GM23338 (cell line): ENCODE results near the gene ZNF28. TPM values are rescaled to one million over a fixed set of nuclear protein-coding genes. Genes with fewer than 3 reads are reported as not detected.

ENCODE experiments used
- ATAC-seq: fragments of 200-7000 bp; cut with Tn5 transposase; 3 replicates; pipeline ENCODE4 v1.9.1; 2020
- DNase-seq: peaks from one replicate; pipeline ENCODE4 v3.0.0-alpha.2; 2015; ENCODE audit warnings: low spot score
- H2AFZ ChIP-seq: fragments of 200-600 bp; sonication (generic); 2 replicates; pipeline ENCODE4 v1.8.0; 2016; ENCODE audit warnings: antibody characterized with exemption, mild to moderate bottlenecking, moderate library complexity
- H3F3A ChIP-seq: fragments of 200-600 bp; sonication (generic); replicated peaks from 2 replicates; pipeline ENCODE4 v1.8.0; 2017; ENCODE audit warnings: antibody characterized with exemption, mixed run types, low read depth
- H3K27ac ChIP-seq: fragments of 200-600 bp; sonication (generic); 2 replicates; pipeline ENCODE4 v1.6.1; 2016; ENCODE audit warnings: low read depth
- H3K27me3 ChIP-seq: fragments of 200-600 bp; sonication (generic); 2 replicates; pipeline ENCODE4 v1.8.0; 2016; ENCODE audit warnings: mild to moderate bottlenecking, mixed run types, moderate library complexity; ENCODE audit not compliant: insufficient read depth
- H3K36me3 ChIP-seq: fragments of 200-600 bp; sonication (generic); 2 replicates; pipeline ENCODE4 v1.8.0; 2016; ENCODE audit warnings: mild to moderate bottlenecking; ENCODE audit not compliant: insufficient read depth
- H3K4me1 ChIP-seq: fragments of 200-600 bp; sonication (generic); 2 replicates; pipeline ENCODE4 v1.8.0; 2016; ENCODE audit warnings: mild to moderate bottlenecking, moderate library complexity; ENCODE audit not compliant: insufficient read depth
- H3K4me2 ChIP-seq: fragments of 200-600 bp; sonication (generic); 2 replicates; pipeline ENCODE4 v1.7.1; 2017; ENCODE audit warnings: mixed run types
- H3K4me3 ChIP-seq: fragments of 200-600 bp; sonication (generic); 2 replicates; pipeline ENCODE4 v1.6.1; 2016; ENCODE audit warnings: mixed run types
- H3K79me2 ChIP-seq: fragments of 200-600 bp; sonication (generic); replicated peaks from 2 replicates; pipeline ENCODE4 v1.8.0; 2017; ENCODE audit warnings: mild to moderate bottlenecking; ENCODE audit not compliant: insufficient read depth
- H3K9me2 ChIP-seq: fragments of 200-600 bp; sonication (generic); 2 replicates; pipeline ENCODE4 v1.8.0; 2017; ENCODE audit not compliant: insufficient read depth
- H4K20me1 ChIP-seq: fragments of 200-600 bp; sonication (generic); replicated peaks from 2 replicates; pipeline ENCODE4 v1.8.0; 2017; ENCODE audit warnings: mild to moderate bottlenecking; ENCODE audit not compliant: insufficient read depth
- H3K27ac Mint-ChIP-seq: 2 replicates; pipeline ENCODE4 v1.8.0; 2020; ENCODE audit warnings: inconsistent platforms, mild to moderate bottlenecking, moderate library complexity, mixed read lengths
- H3K27me3 Mint-ChIP-seq: 3 replicates; pipeline ENCODE4 v1.8.0; 2022; ENCODE audit warnings: low read depth, mild to moderate bottlenecking, moderate library complexity, mixed read lengths, inconsistent platforms; ENCODE audit not compliant: insufficient read depth, poor library complexity
- H3K36me3 Mint-ChIP-seq: 3 replicates; pipeline ENCODE4 v1.8.0; 2021; ENCODE audit warnings: low read depth, mild to moderate bottlenecking, inconsistent platforms, moderate library complexity, mixed read lengths
- H3K4me1 Mint-ChIP-seq: 3 replicates; pipeline ENCODE4 v1.8.0; 2020; ENCODE audit warnings: mild to moderate bottlenecking, inconsistent platforms, mixed read lengths
- H3K4me3 Mint-ChIP-seq: 3 replicates; pipeline ENCODE4 v1.8.0; 2021; ENCODE audit warnings: moderate library complexity, mild to moderate bottlenecking, inconsistent platforms, mixed read lengths
- H3K9me3 Mint-ChIP-seq: 3 replicates; pipeline ENCODE4 v1.8.0; 2020; ENCODE audit warnings: moderate library complexity, mild to moderate bottlenecking, inconsistent platforms, mixed read lengths
- CREB1 ChIP-seq: fragments of 250-450 bp; sonication (Bioruptor Pico); IDR thresholded peaks from 2 replicates; pipeline ENCODE4 v1.5.0; 2020; ENCODE audit warnings: low read depth, mild to moderate bottlenecking, moderate library complexity
- CTCF ChIP-seq, 2 experiments: fragments of 200-600 bp in 1 of 2; sonication (generic) in 1 of 2; conservative IDR thresholded peaks; 2 replicates each; pipeline versions ENCODE4 v1.5.1 to v1.6.1; 2016 to 2017; ENCODE audit warnings: antibody characterized with exemption in 2 of 2, low read depth in 2 of 2, mild to moderate bottlenecking in 2 of 2, moderate library complexity in 1 of 2
- ETS1 ChIP-seq: IDR thresholded peaks from 2 replicates; pipeline ENCODE4 v1.6.1; 2016; ENCODE audit warnings: antibody characterized with exemption
- EZH2 ChIP-seq: fragments of 200-600 bp; sonication (generic); IDR thresholded peaks from one replicate; pipeline ENCODE4 v1.8.0; 2017; ENCODE audit warnings: antibody characterized with exemption, mild to moderate bottlenecking, low read depth; ENCODE audit not compliant: unreplicated experiment
- EZH2phosphoT487 ChIP-seq: fragments of 200-600 bp; sonication (generic); IDR thresholded peaks from one replicate; pipeline ENCODE4 v1.8.1; 2018; ENCODE audit warnings: antibody characterized with exemption; ENCODE audit not compliant: unreplicated experiment
- JUNB ChIP-seq: IDR thresholded peaks from one replicate; pipeline ENCODE4 v1.6.1; 2016; ENCODE audit warnings: antibody characterized with exemption; ENCODE audit not compliant: unreplicated experiment
- NANOG ChIP-seq: IDR thresholded peaks from 2 replicates; pipeline ENCODE4 v1.6.1; 2016; ENCODE audit warnings: antibody characterized with exemption, borderline replicate concordance
- POLR2AphosphoS5 ChIP-seq: IDR thresholded peaks from 2 replicates; pipeline ENCODE4 v1.6.1; 2016; ENCODE audit warnings: antibody characterized with exemption, low read depth
- REST ChIP-seq: IDR thresholded peaks from one replicate; pipeline ENCODE4 v1.6.1; 2018; ENCODE audit warnings: antibody characterized with exemption; ENCODE audit not compliant: unreplicated experiment
- STAT1 ChIP-seq: IDR thresholded peaks from one replicate; pipeline ENCODE4 v1.6.1; 2016; ENCODE audit warnings: antibody characterized with exemption; ENCODE audit not compliant: unreplicated experiment
- ZNF114 ChIP-seq: fragments of 250-450 bp; sonication (Bioruptor Pico); IDR thresholded peaks from 2 replicates; pipeline ENCODE4 v1.5.0; 2020; ENCODE audit warnings: mild to moderate bottlenecking, moderate library complexity
- ZNF331 ChIP-seq: fragments of 250-450 bp; sonication (Bioruptor Pico); IDR thresholded peaks from 2 replicates; pipeline ENCODE4 v1.5.0; 2020; ENCODE audit warnings: low read depth, mild to moderate bottlenecking, moderate library complexity
- ZNF462 ChIP-seq: fragments of 250-450 bp; sonication (Bioruptor Pico); IDR thresholded peaks from 2 replicates; pipeline ENCODE4 v1.5.0; 2020; ENCODE audit warnings: mild to moderate bottlenecking, moderate library complexity
- polyA plus RNA-seq: library from polyadenylated mRNA; unstranded; fragments of >200 nt; fragmentation: Nextera tagmentation; extraction: Ambion mirVana; gene quantifications from 2 replicates; pipeline ENCODE4 v1.2.1, GENCODE V29; 2016
- total RNA-seq: library from RNA; depleted of rRNA; stranded (reverse); fragments of >200 nt; shearing (Covaris generic); gene quantifications from 2 replicates; pipeline ENCODE4 v1.2.3, GENCODE V29; 2014

ZNF28 gene
- total and polyA plus RNA-seq, 2 experiments from 2014 or later = 12.5 to 42.0 TPM

GRCh38 chr19:52823676-52824075 is 2.2 kb upstream of the ZNF28 start:
- Histone ChIP-seq H3K4me2 (no peak overlapping the region), H3K4me3 (no peak overlapping the region), H3K27me3 (peaks cover 5% of the 10 kb centered on the region; the same call in 1 of the 2 replicates), H4K20me1 (no peaks in the 10 kb centered on the region), H3K4me1 (no peaks in the 10 kb centered on the region), H3K79me2 (no peaks in the 10 kb centered on the region), H3F3A (no peaks in the 10 kb centered on the region), H2AFZ (no peak overlapping the region), H3K36me3 (no peaks in the 10 kb centered on the region), H3K27ac (no peak overlapping the region), H3K9me2 (no peaks in the 10 kb centered on the region)
- TF ChIP-seq ZNF114 (CRISPR knock-in tag) (no peak), POLR2AphosphoS5 (no peak), NANOG (no peak), CTCF (conservative IDR thresholded peaks at IDR 0.05; ENCODE audit: low read depth in 2 of 2) (no peak), ETS1 (no peak), ZNF462 (CRISPR knock-in tag) (no peak), REST (no peak), ZNF331 (no peak), EZH2phosphoT487 (no peak), EZH2 (no peak), STAT1 (no peak), CREB1 (CRISPR knock-in tag) (no peak), JUNB (no peak)
- Mint-ChIP-seq H3K4me3 (no peak overlapping the region), H3K9me3 (no peaks in the 10 kb centered on the region), H3K36me3 (no peaks in the 10 kb centered on the region; the same call in 2 of the 3 replicates), H3K27ac (no peak overlapping the region), H3K4me1 (peaks cover 6% of the 10 kb centered on the region), H3K27me3 (peaks cover 20% of the 10 kb centered on the region)
- no peak for ATAC-seq
- DNase-seq = no peak
